ENCODE data around the gene ZFY.

- no peak for TF ChIP-seq CTCF (IDR thresholded peaks at IDR 0.05; ENCODE audit: poor library complexity)
- TF ChIP-seq EZH2phosphoT487 (IDR thresholded peaks at IDR 0.05; ENCODE audit: low read depth, severe bottlenecking, unreplicated experiment) = no peak
Observed at GRCh38 chrY:3018546-3018945, 83.4 kb downstream of the ZFY start.
